ENCODE data around the gene ARNT2. TPM values are rescaled to one million over a fixed set of nuclear protein-coding genes. Genes with fewer than 3 reads are reported as not detected.

The ARNT2 gene
- total RNA-seq, 8 experiments from 2014 or later, result 2.4 to 64.2 (median 23.9) TPM

DNA sequence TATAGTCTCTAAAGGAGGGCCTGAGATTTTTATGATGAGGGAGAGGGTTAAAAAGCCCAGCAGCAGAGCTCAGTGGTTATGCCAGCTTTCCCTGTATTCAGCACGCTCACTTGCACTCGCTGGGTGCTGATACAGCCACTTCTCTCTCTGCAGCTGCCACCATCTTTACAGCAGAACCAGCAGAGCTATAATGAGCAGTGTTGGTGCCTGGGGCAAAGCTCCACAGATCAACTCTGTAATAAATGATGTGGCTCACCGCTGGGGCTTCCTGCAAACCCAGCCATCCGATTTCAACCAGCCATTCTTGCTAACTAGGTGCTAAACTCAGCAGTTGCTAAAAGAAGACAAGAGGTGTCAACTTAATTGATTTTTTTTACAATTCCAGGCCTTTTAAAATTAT is 48.0 kb downstream of the ARNT2 start:
- no peak overlapping the region for H3K4me3 ChIP-seq
- H3K27ac ChIP-seq, result no peak overlapping the region
- 31 to 100% (median 96%) methylated on average over 1 to 3 of the region's 4 CpGs; no CpG with 5 or more reads in 3 of the 10 experiments for WGBS, 10 experiments
- peaks cover 0 to 6% of the 10 kb centered on the region in 2 donors for H3K4me1 ChIP-seq (replicated peaks in 1 of 2)
- in situ Hi-C loops (cut with MboI; ENCODE audit: low pct_unique_long_range_greater_than_20kb in 2 of 9, low sequenced_read_pairs in 9 of 9, unreplicated experiment in 9 of 9), result loop anchor here in 5 of 9 experiments (10.0 to 25.0 kb wide), 4 partner anchors 323 to 523 kb away; partner anchors contain the start of gene CEMIP (in 3 of the 5)
- ATAC-seq (replicated peaks in 6 of 8), result peak in 1 of 8 experiments; percentile 43

DNA sequence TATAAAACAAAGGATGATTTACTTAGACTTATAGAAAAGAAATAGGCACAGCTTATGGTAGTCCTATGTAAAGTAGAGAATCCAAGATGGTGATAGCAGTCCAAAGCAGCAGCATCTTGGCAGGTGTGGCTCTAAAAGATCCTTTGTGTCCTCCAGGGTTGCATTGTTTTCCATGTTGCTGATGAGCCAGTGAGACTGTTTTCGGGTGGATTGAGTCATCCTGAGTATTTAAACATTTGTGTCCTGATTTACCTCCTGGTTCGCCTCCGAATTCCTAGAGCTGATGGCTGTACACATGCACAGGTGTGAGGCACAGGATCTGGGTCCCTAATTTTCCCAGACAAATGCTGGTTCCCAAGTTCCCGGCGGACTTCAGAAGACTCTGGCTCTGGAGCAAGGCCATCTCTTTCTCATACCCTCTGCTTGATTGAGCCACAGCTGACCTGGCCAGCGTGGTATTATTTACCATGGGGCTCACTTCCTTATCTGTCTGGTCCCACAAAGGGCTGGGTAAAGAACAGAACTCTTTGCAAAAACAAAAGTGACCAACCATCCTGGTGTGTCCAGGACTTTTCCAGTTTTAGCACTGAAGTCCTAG is 51.0 kb downstream of the ARNT2 start:
- H3K27ac ChIP-seq, result no peak overlapping the region
- WGBS, 10 experiments, result 17 to 89% (median 73%) methylated on average over 1 to 5 of the region's 6 CpGs; no CpG with 5 or more reads in 5 of the 10 experiments
- in situ Hi-C loops (cut with MboI; ENCODE audit: low pct_unique_long_range_greater_than_20kb in 2 of 9, low sequenced_read_pairs in 9 of 9, unreplicated experiment in 9 of 9), result loop anchor here in 5 of 9 experiments (10.0 to 25.0 kb wide), 4 partner anchors 320 to 520 kb away; partner anchors contain the start of gene CEMIP (in 3 of the 5)

DNA sequence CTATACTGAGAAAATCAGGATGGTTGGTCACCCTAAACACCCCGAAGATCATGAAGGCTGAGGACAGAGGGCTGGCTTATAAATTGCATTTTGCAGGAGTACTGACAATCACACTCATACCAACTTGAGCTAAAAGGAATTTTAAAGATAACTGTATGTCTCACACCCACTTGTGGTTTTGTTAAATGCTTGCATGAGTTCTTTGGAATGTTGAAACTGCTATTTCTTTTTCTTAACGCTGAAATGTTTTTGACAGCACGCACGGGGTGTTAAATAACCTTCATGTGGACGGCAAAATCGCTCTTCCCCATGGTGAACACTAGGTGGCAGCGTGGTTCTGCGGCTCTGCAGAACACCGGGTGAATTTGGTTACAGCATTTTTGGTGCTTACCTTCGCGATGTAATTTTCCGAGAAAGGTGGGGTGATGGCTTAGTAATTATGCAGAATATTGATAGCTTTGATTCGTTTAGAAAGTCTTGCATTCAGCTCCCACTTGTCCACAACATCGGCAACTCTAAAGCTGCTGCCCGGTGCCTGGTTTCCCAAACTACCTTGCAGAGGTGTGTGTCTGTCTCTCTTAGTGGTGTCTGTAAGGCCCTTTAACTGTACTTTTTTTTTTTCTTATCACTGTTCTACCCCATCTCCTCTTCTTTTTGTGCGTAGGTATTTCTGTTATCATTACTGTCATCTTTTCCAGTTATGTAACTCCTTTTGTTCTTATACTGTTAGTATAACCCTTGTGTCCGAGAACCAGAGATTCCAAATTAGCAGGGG is 51.7 kb downstream of the ARNT2 start:
- ATAC-seq (replicated peaks in 6 of 8), result peak in 7 of 8 experiments; percentile 48 to 76 (median 61)
- in situ Hi-C loops (cut with MboI; ENCODE audit: low pct_unique_long_range_greater_than_20kb in 2 of 9, low sequenced_read_pairs in 9 of 9, unreplicated experiment in 9 of 9), result loop anchor here in 5 of 9 experiments (10.0 to 25.0 kb wide), 4 partner anchors 319 to 519 kb away; partner anchors contain the start of gene CEMIP (in 3 of the 5)
- H3K27ac ChIP-seq, result no peak overlapping the region
- peaks cover 0 to 6% of the 10 kb centered on the region in 2 donors for H3K4me1 ChIP-seq (replicated peaks in 1 of 2)
- 10 to 60% (median 26%) methylated on average over 3 to 16 of the region's 17 CpGs for WGBS, 10 experiments
- H3K4me3 ChIP-seq, result no peak overlapping the region

More for the DNA sequence above, 51.0 kb downstream of the ARNT2 start:
- ATAC-seq (replicated peaks in 6 of 8), result peak in 1 of 8 experiments; percentile 5
- Histone ChIP-seq H3K4me1 (replicated peaks in 1 of 2) (peaks cover 0 to 6% of the 10 kb centered on the region in 2 donors), H3K4me3 (no peak overlapping the region)

DNA sequence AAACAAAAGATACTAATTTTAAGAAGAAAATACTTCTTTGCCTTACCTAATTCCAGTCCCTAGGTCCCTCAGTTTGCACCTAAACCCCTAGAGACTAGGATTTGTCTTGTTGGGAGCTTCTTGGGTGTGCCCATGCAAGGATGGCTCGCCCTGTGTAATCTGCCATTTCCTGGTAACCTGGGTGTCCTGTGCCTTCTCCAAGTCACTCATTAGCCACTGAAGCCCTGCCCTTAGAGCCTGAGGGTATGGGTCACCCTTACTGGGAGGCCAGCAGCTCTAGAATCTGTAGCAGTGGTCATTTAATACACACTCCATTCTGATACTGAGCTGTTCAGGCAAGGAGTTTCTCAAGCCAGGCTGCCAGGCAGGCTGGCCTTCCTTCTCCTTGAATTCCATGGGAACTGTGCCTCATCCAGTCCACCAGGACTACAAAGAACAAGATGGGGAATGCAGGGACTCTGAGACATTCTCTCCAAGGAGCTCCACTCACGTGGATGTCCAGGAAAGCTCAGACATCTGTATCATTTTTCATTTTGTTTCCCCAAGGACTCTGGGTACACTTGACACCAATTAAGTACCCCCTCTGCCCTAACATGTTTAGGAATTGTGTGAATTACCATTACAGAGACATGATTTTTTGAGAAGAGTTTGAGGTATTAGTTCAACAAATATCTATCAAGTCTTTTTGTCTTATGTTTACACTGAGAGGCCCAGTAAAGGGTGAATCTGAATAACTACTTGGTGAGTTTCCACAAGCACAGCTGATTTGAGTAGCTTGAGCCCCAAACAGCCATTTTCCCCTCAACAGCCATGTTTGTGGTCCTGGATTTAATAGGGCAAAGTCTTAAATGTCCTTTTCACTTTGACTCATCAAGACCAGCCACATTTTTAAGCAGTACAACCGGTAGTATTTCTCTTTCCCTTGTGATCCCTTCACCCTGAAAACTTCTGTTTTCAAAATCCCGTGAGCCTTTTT is 52.6 kb downstream of the ARNT2 start:
- H3K4me3 ChIP-seq, result no peak overlapping the region
- peaks cover 0 to 6% of the 10 kb centered on the region in 2 donors for H3K4me1 ChIP-seq (replicated peaks in 1 of 2)
- ATAC-seq (replicated peaks in 6 of 8), result peak in 3 of 8 experiments; percentile 15 to 52 (median 39)
- in situ Hi-C loops (cut with MboI; ENCODE audit: low pct_unique_long_range_greater_than_20kb in 2 of 9, low sequenced_read_pairs in 9 of 9, unreplicated experiment in 9 of 9), result loop anchor here in 5 of 9 experiments (10.0 to 25.0 kb wide), 4 partner anchors 318 to 518 kb away; partner anchors contain the start of gene CEMIP (in 3 of the 5)
- H3K27ac ChIP-seq, result no peak overlapping the region
- WGBS, 10 experiments, result 0 to 75% (median 42%) methylated on average over 1 to 4 of the region's 4 CpGs; no CpG with 5 or more reads in 1 of the 10 experiments

DNA sequence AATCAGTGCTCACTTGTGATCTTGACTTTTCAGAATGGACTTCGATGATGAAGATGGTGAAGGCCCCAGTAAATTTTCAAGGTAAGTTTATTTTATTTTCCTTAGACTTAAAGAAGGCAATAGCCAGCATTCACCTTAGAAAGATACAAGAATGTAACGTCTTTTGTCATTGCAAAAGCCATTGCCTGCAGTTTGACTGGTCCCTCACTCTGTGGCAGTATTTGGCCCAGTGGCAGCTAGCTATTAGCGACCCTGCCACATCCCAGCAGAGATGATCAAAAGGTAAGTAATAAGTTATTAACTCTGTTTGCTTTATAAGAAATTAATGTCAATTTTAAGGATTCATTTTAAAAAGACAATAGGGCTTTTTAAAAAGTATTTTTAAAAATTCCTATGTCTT is 53.7 kb downstream of the ARNT2 start:
- no peak for ATAC-seq (replicated peaks in 6 of 8)
- in situ Hi-C loops (cut with MboI; ENCODE audit: low pct_unique_long_range_greater_than_20kb in 2 of 9, low sequenced_read_pairs in 9 of 9, unreplicated experiment in 9 of 9), result loop anchor here in 5 of 9 experiments (10.0 to 25.0 kb wide), 4 partner anchors 317 to 517 kb away; partner anchors contain the start of gene CEMIP (in 3 of the 5)
- Histone ChIP-seq H3K4me3 (no peak overlapping the region), H3K27ac (no peak overlapping the region), H3K4me1 (replicated peaks in 1 of 2) (peaks cover 0 to 6% of the 10 kb centered on the region in 2 donors)
- 60 to 100% (median 93%) methylated on average over 1 to 3 of the region's 3 CpGs for WGBS, 10 experiments

DNA sequence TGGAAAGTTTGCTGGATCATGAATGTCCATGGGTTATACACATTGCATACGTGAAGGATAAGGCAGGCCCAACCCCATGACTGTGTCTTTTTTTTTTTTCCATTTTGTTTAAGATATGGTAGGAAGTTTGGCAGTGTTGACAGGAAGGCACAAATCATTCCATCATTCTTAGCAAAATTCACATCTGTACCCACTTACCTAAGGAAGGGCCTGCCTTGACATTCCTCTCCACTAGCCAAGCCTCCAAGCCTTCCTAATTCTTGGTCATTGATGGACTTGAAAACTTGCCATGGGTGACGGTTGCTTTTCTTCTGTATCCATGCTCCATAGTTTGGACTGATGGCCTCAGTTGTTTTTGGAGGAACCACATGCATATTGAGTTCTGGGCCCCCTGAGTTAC is 54.4 kb downstream of the ARNT2 start:
- in situ Hi-C loops (cut with MboI; ENCODE audit: low pct_unique_long_range_greater_than_20kb in 2 of 9, low sequenced_read_pairs in 9 of 9, unreplicated experiment in 9 of 9), result loop anchor here in 5 of 9 experiments (10.0 to 25.0 kb wide), 4 partner anchors 316 to 516 kb away; partner anchors contain the start of gene CEMIP (in 3 of the 5)
- H3K4me1 ChIP-seq (replicated peaks in 1 of 2), result peaks cover 0 to 6% of the 10 kb centered on the region in 2 donors
- ATAC-seq (replicated peaks in 6 of 8), result no peak
- no peak overlapping the region for H3K4me3 ChIP-seq
- WGBS, 10 experiments, result 80 to 100% (median 100%) methylated on average over 1 to 2 of the region's 2 CpGs; no CpG with 5 or more reads in 3 of the 10 experiments
- H3K27ac ChIP-seq, result no peak overlapping the region

DNA sequence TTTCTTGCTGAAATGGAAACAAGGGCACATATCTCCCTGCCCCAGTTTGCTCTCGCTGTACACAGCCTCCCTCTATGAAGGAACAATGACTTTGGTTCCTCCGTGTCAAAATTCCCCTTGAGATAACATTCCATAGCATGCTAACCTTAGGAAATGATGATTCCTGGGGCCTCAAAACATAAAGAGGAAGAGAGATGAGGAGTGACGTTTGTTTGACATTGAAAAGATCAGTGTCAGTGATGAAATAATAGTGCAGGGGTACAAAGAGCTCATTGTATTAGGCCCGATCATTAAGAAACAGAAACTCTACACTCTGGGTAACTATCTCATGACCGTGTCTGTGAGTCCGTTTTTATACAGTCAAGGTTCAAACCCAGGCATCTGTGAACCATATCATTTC is 55.2 kb downstream of the ARNT2 start:
- Histone ChIP-seq H3K4me3 (no peak overlapping the region), H3K27ac (no peak overlapping the region), H3K4me1 (replicated peaks in 1 of 2) (peaks cover 0 to 9% of the 10 kb centered on the region in 2 donors)
- WGBS, 10 experiments, result 61 to 100% (median 78%) methylated on average over 1 to 6 of the region's 6 CpGs; no CpG with 5 or more reads in 2 of the 10 experiments
- in situ Hi-C loops (cut with MboI; ENCODE audit: low pct_unique_long_range_greater_than_20kb in 2 of 9, low sequenced_read_pairs in 9 of 9, unreplicated experiment in 9 of 9), result loop anchor here in 5 of 9 experiments (10.0 to 25.0 kb wide), 4 partner anchors 315 to 515 kb away; partner anchors contain the start of gene CEMIP (in 3 of the 5)
- no peak for ATAC-seq (replicated peaks in 6 of 8)

DNA sequence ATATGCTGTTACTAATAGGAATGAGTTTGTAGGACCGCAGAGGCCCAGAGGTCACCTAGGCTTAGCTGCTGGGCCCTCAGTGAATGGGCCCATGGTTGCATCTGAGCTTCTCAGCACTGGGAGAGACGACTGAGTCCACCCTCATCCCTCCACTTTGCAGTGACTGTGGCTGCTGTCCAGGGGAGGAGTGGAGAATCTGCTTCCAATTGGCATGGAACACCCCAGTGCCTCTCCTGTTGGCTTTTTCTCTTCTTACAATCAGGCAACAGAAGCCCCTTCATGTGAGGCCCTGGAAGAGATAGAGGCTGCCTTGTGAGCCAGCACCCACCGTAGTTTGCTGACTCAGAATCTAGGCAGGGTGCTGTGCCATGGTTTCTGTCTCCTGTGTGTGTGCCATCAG is 55.6 kb downstream of the ARNT2 start:
- WGBS, 10 experiments, result 71 to 100% (median 93%) methylated on average over 1 to 3 of the region's 3 CpGs; no CpG with 5 or more reads in 3 of the 10 experiments
- H3K27ac ChIP-seq, result no peak overlapping the region
- in situ Hi-C loops (cut with MboI; ENCODE audit: low pct_unique_long_range_greater_than_20kb in 2 of 9, low sequenced_read_pairs in 9 of 9, unreplicated experiment in 9 of 9), result loop anchor here in 5 of 9 experiments (10.0 to 25.0 kb wide), 4 partner anchors 315 to 515 kb away; partner anchors contain the start of gene CEMIP (in 3 of the 5)
- H3K4me1 ChIP-seq (replicated peaks in 1 of 2), result peaks cover 0 to 9% of the 10 kb centered on the region in 2 donors
- H3K4me3 ChIP-seq, result no peak overlapping the region
- no peak for ATAC-seq (replicated peaks in 6 of 8)

DNA sequence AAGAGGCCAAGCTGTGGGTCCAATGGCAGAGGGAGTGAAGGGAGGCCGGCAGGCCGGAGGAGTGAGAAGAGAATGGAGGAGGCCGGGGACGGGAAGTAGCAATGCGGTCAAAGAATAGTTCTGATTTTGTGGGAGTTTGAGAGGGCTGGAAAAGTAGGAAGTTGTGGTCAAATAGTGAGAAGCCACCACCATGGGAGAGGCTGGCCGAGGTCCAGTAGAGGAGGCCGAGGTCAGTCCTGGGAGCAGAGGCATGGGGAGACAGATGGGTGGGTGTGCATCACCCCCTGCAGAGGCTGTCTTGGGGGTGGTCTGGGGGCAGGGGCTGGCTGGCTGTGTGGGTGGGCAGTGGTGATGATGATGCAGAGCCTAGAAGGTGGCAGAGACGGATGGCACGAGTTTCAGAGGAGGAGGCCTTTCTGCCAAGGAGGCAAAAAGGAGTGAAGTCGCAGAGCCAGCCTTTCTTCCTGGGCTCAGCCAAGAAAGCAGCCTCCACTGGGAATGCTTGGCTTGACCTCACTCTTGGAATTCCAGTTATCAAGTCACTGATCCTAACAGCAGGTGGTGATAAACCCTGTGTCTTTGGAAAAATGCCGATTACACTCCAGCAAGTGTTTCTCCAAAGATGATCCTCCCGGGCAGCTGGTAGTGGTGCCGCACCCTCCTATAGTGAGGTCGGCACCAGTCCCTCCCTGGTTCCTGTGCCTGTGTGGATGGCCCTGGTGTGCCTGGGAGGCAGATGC is 57.3 kb downstream of the ARNT2 start:
- ATAC-seq (replicated peaks in 6 of 8), result no peak

DNA sequence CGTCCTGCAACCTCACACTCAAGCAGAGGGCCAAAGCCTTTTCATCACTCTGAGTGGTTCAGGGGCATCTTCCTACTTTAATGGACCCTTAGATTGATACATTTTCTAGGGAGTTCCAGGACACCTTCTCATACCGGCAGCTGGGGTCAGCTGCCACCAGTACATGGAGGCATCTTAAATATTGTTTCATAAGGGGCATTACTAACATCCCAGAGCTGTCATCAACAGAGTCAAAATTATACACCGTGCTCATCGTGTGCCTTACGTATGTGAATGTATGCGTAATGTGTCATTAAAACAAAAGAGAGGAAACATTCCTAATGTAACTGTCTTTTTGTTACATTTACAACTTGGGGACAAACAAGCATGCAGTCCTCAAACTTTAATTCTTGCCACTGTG is 57.9 kb downstream of the ARNT2 start:
- Histone ChIP-seq H3K27ac (no peak overlapping the region), H3K4me3 (no peak overlapping the region), H3K4me1 (replicated peaks in 1 of 2) (peaks cover 0 to 3% of the 10 kb centered on the region in 2 donors)
- in situ Hi-C loops (cut with MboI; ENCODE audit: low pct_unique_long_range_greater_than_20kb in 2 of 9, low sequenced_read_pairs in 9 of 9, unreplicated experiment in 9 of 9), result loop anchor here in 5 of 9 experiments (25.0 kb wide), 2 partner anchors 325 to 500 kb away; partner anchors contain the start of gene CEMIP (in 2 of the 5)
- 65 to 100% (median 90%) methylated on average over 1 to 5 of the region's 6 CpGs; no CpG with 5 or more reads in 1 of the 10 experiments for WGBS, 10 experiments
- ATAC-seq (replicated peaks in 6 of 8), result no peak

More for the DNA sequence above, 57.3 kb downstream of the ARNT2 start:
- in situ Hi-C loops (cut with MboI; ENCODE audit: low pct_unique_long_range_greater_than_20kb in 2 of 9, low sequenced_read_pairs in 9 of 9, unreplicated experiment in 9 of 9), result loop anchor here in 5 of 9 experiments (25.0 kb wide), 2 partner anchors 326 to 501 kb away; partner anchors contain the start of gene CEMIP (in 2 of the 5)
- H3K4me3 ChIP-seq, result no peak overlapping the region
- WGBS, 10 experiments, result 82 to 100% (median 90%) methylated on average over 1 to 9 of the region's 14 CpGs; no CpG with 5 or more reads in 2 of the 10 experiments
- peaks cover 0 to 8% of the 10 kb centered on the region in 2 donors for H3K4me1 ChIP-seq (replicated peaks in 1 of 2)
- H3K27ac ChIP-seq, result no peak overlapping the region

Measured in motor neuron (in vitro differentiated cells).